HepG2 (cell line): ENCODE results near the gene TMC8. TPM values are rescaled to one million over a fixed set of nuclear protein-coding genes. Genes with fewer than 3 reads are reported as not detected.

Experiments used
- ATF3 ChIP-seq: sonication (generic); formaldehyde crosslinking; IDR thresholded peaks from 2 replicates; pipeline ENCODE4 v1.4.0; 2020; ENCODE audit warnings: missing genetic modification reagents
- ELF4 ChIP-seq: sonication (generic); formaldehyde crosslinking; IDR thresholded peaks from 2 replicates; pipeline ENCODE4 v1.5.0; 2020; ENCODE audit warnings: missing genetic modification reagents, mild to moderate bottlenecking, moderate library complexity, borderline replicate concordance
- IRF2 ChIP-seq: IDR thresholded peaks from 2 replicates; pipeline ENCODE4 v1.6.1; 2018; ENCODE audit warnings: missing genetic modification reagents, missing compliant biosample characterization
- KLF15 ChIP-seq: sonication (generic); formaldehyde crosslinking; IDR thresholded peaks from 2 replicates; pipeline ENCODE4 v1.8.1; 2023; ENCODE audit warnings: borderline replicate concordance, mild to moderate bottlenecking, inconsistent platforms, missing genetic modification reagents, mixed read lengths
- NFKBIZ ChIP-seq: IDR thresholded peaks from 2 replicates; pipeline ENCODE4 v1.6.1; 2018; ENCODE audit warnings: missing genetic modification reagents, missing compliant biosample characterization
- RAD21 ChIP-seq: fragments of 450-650 bp; formaldehyde crosslinking; IDR thresholded peaks from 2 replicates; pipeline ENCODE4 v1.5.0; 2020; ENCODE audit warnings: mild to moderate bottlenecking
- SRF ChIP-seq: IDR thresholded peaks from 2 replicates; pipeline ENCODE4 v1.6.1; 2011; ENCODE audit warnings: mild to moderate bottlenecking, low read depth, low read length, moderate library complexity
- STAT5B ChIP-seq: sonication (generic); formaldehyde crosslinking; IDR thresholded peaks from 2 replicates; pipeline ENCODE4 v1.4.0; 2020; ENCODE audit warnings: missing genetic modification reagents
- SYNCRIP ChIP-seq: fragments of 200-400 bp; formaldehyde crosslinking; IDR thresholded peaks from 2 replicates; pipeline ENCODE4 v1.6.1; 2018; ENCODE audit warnings: mild to moderate bottlenecking, low read depth, low read length; ENCODE audit not compliant: insufficient read depth
- TEAD2 ChIP-seq: sonication (generic); formaldehyde crosslinking; IDR thresholded peaks from 2 replicates; pipeline ENCODE4 v1.9.0; 2021; ENCODE audit warnings: missing genetic modification reagents
- ZKSCAN8 ChIP-seq: IDR thresholded peaks from 2 replicates; pipeline ENCODE4 v1.6.1; 2016; ENCODE audit warnings: borderline replicate concordance, missing genetic modification reagents, missing compliant biosample characterization
- ZNF101 ChIP-seq: sonication (generic); formaldehyde crosslinking; IDR thresholded peaks from 2 replicates; pipeline ENCODE4 v1.4.0; 2020; ENCODE audit warnings: mild to moderate bottlenecking, low read depth, missing genetic modification reagents, borderline replicate concordance
- ZNF383 ChIP-seq: sonication (generic); formaldehyde crosslinking; IDR thresholded peaks from 2 replicates; pipeline ENCODE4 v1.4.0; 2020; ENCODE audit warnings: missing genetic modification reagents, mild to moderate bottlenecking, borderline replicate concordance
- ZNF451 ChIP-seq: sonication (generic); formaldehyde crosslinking; IDR thresholded peaks from 2 replicates; pipeline ENCODE4 v1.5.0; 2020; ENCODE audit warnings: mild to moderate bottlenecking, missing genetic modification reagents
- ZNF543 ChIP-seq: sonication (generic); formaldehyde crosslinking; IDR thresholded peaks from 2 replicates; pipeline ENCODE4 v1.4.0; 2020; ENCODE audit warnings: mild to moderate bottlenecking, missing genetic modification reagents
- ZNF713 ChIP-seq: sonication (generic); formaldehyde crosslinking; IDR thresholded peaks from 2 replicates; pipeline ENCODE4 v1.4.0; 2020; ENCODE audit warnings: mild to moderate bottlenecking, missing genetic modification reagents
- ZNF775 ChIP-seq: sonication (generic); formaldehyde crosslinking; IDR thresholded peaks from 2 replicates; pipeline ENCODE4 v1.4.0; 2020; ENCODE audit warnings: missing genetic modification reagents, mild to moderate bottlenecking, moderate library complexity, borderline replicate concordance
- ZXDC ChIP-seq: sonication (generic); formaldehyde crosslinking; IDR thresholded peaks from 2 replicates; pipeline ENCODE4 v1.5.0; 2020; ENCODE audit warnings: mild to moderate bottlenecking, missing genetic modification reagents
- polyA plus RNA-seq, 8 experiments: library from polyadenylated mRNA; depleted of rRNA in 3 of 8; stranded (reverse) in 7 of 8; unstranded in 1 of 8; fragments of >200 nt; fragmentation: Illumina TruSeq in 4 of 8; extraction: Trizol in 4 of 8; gene quantifications; 2 replicates each; pipeline versions ENCODE4 v1.2.1 to v1.2.3, GENCODE V29; 2011 to 2016; ENCODE audit warnings: low read depth in 4 of 8, missing spikeins in 1 of 8, mixed read lengths in 1 of 8; ENCODE audit not compliant: insufficient read depth in 1 of 8
- total RNA-seq, 5 experiments: library from RNA; depleted of rRNA; stranded (reverse); fragments of >200 nt; fragmentation: Illumina TruSeq; extraction: Trizol; gene quantifications; 2 replicates each; pipeline ENCODE4 v1.2.3, GENCODE V29; 2016; ENCODE audit warnings: low read depth in 1 of 5
- TF ChIP-seq, protein P1 (sequence below), 2 experiments: sonication (generic) in 1 of 2; formaldehyde crosslinking in 1 of 2; IDR thresholded peaks; 2 replicates each; pipeline versions ENCODE4 v1.6.1 to v1.9.0; 2014 to 2022; ENCODE audit warnings: antibody characterized with exemption in 1 of 2, borderline replicate concordance in 1 of 2, inconsistent platforms in 1 of 2, low read depth in 1 of 2, missing genetic modification reagents in 1 of 2

Gene TMC8
- total and polyA plus RNA-seq, 2 of the 13 experiments (the other 11 are each of a cell fraction or from before 2014, with no cell fraction given): 0.53 to 7.8 TPM

DNA sequence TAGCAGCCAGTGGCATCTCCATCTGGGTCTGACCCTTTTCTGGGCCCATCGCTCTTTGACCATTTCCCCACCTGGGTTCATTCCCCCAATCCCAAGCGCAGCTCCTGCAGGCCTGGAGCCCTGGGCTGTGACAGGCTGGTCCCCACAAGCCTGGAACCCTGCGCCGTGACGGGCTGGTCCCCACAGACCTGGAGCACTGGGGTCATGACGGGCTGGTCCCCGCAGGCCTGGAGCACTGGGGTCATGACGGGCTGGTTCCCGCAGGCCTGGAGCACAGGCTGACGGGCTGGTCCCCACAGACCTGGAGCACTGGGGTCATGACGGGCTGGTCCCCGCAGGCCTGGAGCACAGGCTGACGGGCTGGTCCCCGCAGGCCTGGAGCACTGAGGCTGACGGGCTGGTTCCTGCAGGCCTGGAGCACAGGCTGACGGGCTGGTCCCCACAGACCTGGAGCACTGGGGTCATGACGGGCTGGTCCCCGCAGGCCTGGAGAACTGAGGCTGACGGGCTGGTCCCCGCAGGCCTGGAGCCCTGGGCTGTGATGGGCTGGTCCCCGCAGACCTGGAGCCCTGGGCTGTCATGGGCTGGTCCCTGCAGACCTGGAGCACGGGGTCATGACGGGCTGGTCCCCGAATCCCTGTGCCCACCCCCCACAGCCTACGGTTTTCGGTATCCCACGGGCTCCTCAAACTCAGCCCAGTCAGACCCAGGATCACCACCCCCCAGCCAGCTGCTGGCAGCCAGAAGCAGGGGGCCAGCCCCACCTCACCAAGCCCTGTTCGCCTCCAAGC, 18.6 kb upstream of the TMC8 start (continued):
- TF ChIP-seq IRF2 (CRISPR knock-in tag) (no peak), ZNF713 (CRISPR knock-in tag) (no peak), NFKBIZ (CRISPR knock-in tag) (no peak), ZNF101 (CRISPR knock-in tag) (no peak), ELF4 (no peak), ZNF775 (CRISPR knock-in tag) (no peak), ATF3 (CRISPR knock-in tag) (no peak), TEAD2 (CRISPR knock-in tag) (no peak), ZNF383 (no peak), ZKSCAN8 (CRISPR knock-in tag) (no peak), STAT5B (CRISPR knock-in tag) (no peak), KLF15 (CRISPR knock-in tag) (no peak), ZNF543 (CRISPR knock-in tag) (no peak), ZNF451 (CRISPR knock-in tag) (no peak), SYNCRIP (no peak), RAD21 (no peak), SRF (no peak), ZXDC (CRISPR knock-in tag) (no peak)
- TF ChIP-seq, protein P1, sequence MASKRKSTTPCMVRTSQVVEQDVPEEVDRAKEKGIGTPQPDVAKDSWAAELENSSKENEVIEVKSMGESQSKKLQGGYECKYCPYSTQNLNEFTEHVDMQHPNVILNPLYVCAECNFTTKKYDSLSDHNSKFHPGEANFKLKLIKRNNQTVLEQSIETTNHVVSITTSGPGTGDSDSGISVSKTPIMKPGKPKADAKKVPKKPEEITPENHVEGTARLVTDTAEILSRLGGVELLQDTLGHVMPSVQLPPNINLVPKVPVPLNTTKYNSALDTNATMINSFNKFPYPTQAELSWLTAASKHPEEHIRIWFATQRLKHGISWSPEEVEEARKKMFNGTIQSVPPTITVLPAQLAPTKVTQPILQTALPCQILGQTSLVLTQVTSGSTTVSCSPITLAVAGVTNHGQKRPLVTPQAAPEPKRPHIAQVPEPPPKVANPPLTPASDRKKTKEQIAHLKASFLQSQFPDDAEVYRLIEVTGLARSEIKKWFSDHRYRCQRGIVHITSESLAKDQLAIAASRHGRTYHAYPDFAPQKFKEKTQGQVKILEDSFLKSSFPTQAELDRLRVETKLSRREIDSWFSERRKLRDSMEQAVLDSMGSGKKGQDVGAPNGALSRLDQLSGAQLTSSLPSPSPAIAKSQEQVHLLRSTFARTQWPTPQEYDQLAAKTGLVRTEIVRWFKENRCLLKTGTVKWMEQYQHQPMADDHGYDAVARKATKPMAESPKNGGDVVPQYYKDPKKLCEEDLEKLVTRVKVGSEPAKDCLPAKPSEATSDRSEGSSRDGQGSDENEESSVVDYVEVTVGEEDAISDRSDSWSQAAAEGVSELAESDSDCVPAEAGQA (IDR thresholded peaks at IDR 0.05; ENCODE audit: low read depth): no peak
- TF ChIP-seq, protein P1 (CRISPR knock-in tag; IDR thresholded peaks at IDR 0.05; ENCODE audit: borderline replicate concordance): no peak
- TF ChIP-seq, all 625 proteins: peak for 19
